IPS-NIHi11 (cell line): ENCODE results near the gene SEPTIN2.
"Not testable (repeated sequence)": the region's sequence is repeated elsewhere in the genome, so short reads cannot be mapped to it uniquely, and the experiment has no call there.

Experiments used
- DNase-seq: peaks from one replicate; pipeline ENCODE4 v3.0.0; 2012; ENCODE audit warnings: mixed read lengths, low spot score

Gene SEPTIN2

GRCh38 chr2:241381872-241382271 lies 66.1 kb downstream of the SEPTIN2 start:
- no peak for DNase-seq

- not testable (repeated sequence) for DNase-seq
Measured at GRCh38 chr2:241385450-241385849, 69.7 kb downstream of the SEPTIN2 start.

- no peak for DNase-seq
Measured at GRCh38 chr2:241386519-241386918, 70.8 kb downstream of the SEPTIN2 start.

- DNase-seq, result no peak
Measured at GRCh38 chr2:241389697-241390096, 74.0 kb downstream of the SEPTIN2 start.

GRCh38 chr2:241390301-241391206 lies 74.8 kb downstream of the SEPTIN2 start:
- no peak for DNase-seq

GRCh38 chr2:241391892-241392665 lies 76.4 kb downstream of the SEPTIN2 start:
- DNase-seq, result peak; percentile 56

- DNase-seq, result not testable (repeated sequence)
Measured at GRCh38 chr2:241392753-241393152, 77.0 kb downstream of the SEPTIN2 start.

- no peak for DNase-seq
Measured at GRCh38 chr2:241393524-241394196, 77.9 kb downstream of the SEPTIN2 start.

GRCh38 chr2:241396809-241397208 lies 81.1 kb downstream of the SEPTIN2 start:
- DNase-seq, result not testable (repeated sequence)

GRCh38 chr2:241399941-241400922 lies 84.5 kb downstream of the SEPTIN2 start:
- DNase-seq, result no peak
